ENCODE measurements around the gene CD177.

CD177 gene

DNA sequence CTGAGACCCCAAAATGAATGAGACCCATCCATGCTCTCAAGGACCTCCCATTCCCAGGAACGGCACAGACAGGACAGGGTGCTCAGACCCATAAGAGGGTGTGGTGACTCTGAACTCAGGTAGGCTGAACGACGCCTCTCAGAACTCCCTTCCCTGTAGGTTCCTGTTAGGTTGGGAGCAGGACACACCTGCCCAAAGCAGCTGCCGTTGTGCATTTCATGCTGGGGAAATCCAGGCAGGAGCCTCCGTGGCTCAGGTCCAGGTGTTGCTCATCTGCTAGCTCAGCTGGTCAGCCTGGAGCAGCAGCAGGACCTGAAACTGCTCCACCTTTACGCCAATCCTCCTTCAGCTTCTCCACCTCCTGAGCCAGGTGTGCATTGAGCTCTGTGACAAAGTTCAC is 42.1 kb downstream of the CD177 start:
- no peak for TF ChIP-seq ZNF274 (IDR thresholded peaks at IDR 0.05; ENCODE audit: low read depth, low read length)
- no peak overlapping the region for H3K4me3 ChIP-seq (ENCODE audit: low read length)

- no peak overlapping the region for H3K4me3 ChIP-seq (ENCODE audit: low read length)
- no peak for TF ChIP-seq ZNF274 (IDR thresholded peaks at IDR 0.05; ENCODE audit: low read depth, low read length)
These were observed 52.8 kb downstream of the CD177 start for GRCh38 chr19:43406297-43406696.

GRCh38 chr19:43407416-43408005 is 54.0 kb downstream of the CD177 start:
- H3K4me3 ChIP-seq (ENCODE audit: low read length), result no peak overlapping the region
- TF ChIP-seq ZNF274 (IDR thresholded peaks at IDR 0.05; ENCODE audit: low read depth, low read length), result no peak

- H3K4me3 ChIP-seq (ENCODE audit: low read length), result no peak overlapping the region
- TF ChIP-seq ZNF274 (IDR thresholded peaks at IDR 0.05; ENCODE audit: low read depth, low read length), result no peak
These were observed 54.6 kb downstream of the CD177 start for GRCh38 chr19:43408043-43408442.

DNA sequence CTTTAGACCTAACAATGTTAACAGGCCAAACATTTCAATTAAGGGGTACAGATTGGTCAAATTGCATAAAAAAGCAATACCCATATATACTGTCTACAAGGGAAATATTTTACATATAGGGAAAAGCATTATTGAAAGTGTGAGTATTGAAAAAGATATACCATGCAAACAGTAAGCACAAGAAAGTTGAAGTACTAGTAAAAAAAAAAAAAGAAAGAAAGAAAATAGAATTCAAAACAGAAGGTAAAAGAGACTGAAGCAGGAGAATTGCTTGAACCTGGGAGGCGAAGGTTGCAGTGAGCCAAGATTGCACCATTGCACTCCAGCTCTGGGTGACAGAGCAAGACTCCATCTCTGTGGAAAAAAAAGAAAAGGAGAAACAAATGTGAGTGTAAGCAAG is 55.9 kb downstream of the CD177 start:
- no peak for TF ChIP-seq ZNF274 (IDR thresholded peaks at IDR 0.05; ENCODE audit: low read depth, low read length)
- H3K4me3 ChIP-seq (ENCODE audit: low read length), result no peak overlapping the region

- no peak overlapping the region for H3K4me3 ChIP-seq (ENCODE audit: low read length)
- TF ChIP-seq ZNF274 (IDR thresholded peaks at IDR 0.05; ENCODE audit: low read depth, low read length), result no peak
These were observed 59.0 kb downstream of the CD177 start for GRCh38 chr19:43412441-43412840.
